Endothelial cell (in vitro differentiated cells): ENCODE results near the gene TJP3. TPM values are rescaled to one million over a fixed set of nuclear protein-coding genes. Genes with fewer than 3 reads are reported as not detected.

Experiments used
- DNase-seq: peaks from one replicate; pipeline ENCODE4 v3.0.0; 2021; ENCODE audit warnings: low spot score
- H3K27ac Mint-ChIP-seq: one replicate; pipeline ENCODE4 v1.8.0; 2021; ENCODE audit warnings: mixed read lengths, inconsistent platforms; ENCODE audit not compliant: unreplicated experiment
- H3K27me3 Mint-ChIP-seq: one replicate; pipeline ENCODE4 v1.8.0; 2021; ENCODE audit warnings: mild to moderate bottlenecking, moderate library complexity, mixed read lengths, inconsistent platforms; ENCODE audit not compliant: unreplicated experiment
- H3K36me3 Mint-ChIP-seq: one replicate; pipeline ENCODE4 v1.8.0; 2021; ENCODE audit warnings: mild to moderate bottlenecking, low read depth, mixed read lengths, inconsistent platforms; ENCODE audit not compliant: unreplicated experiment
- H3K4me1 Mint-ChIP-seq: one replicate; pipeline ENCODE4 v1.8.0; 2021; ENCODE audit warnings: mild to moderate bottlenecking, mixed read lengths, inconsistent platforms; ENCODE audit not compliant: unreplicated experiment
- H3K4me3 Mint-ChIP-seq: one replicate; pipeline ENCODE4 v1.8.0; 2021; ENCODE audit warnings: mild to moderate bottlenecking, mixed read lengths, inconsistent platforms; ENCODE audit not compliant: unreplicated experiment
- H3K9me3 Mint-ChIP-seq: one replicate; pipeline ENCODE4 v1.8.0; 2021; ENCODE audit warnings: mixed read lengths, inconsistent platforms; ENCODE audit not compliant: unreplicated experiment
- CTCF ChIP-seq: fragments of 200-600 bp; sonication (generic); IDR thresholded peaks from one replicate; pipeline ENCODE4 v1.5.0; 2021; ENCODE audit warnings: antibody characterized with exemption; ENCODE audit not compliant: unreplicated experiment
- total RNA-seq: library from RNA; stranded (reverse); fragmentation: NEBNext Ultra II Directional; extraction: Animal tissue kit (Norgen Biotek cat#: 25700); gene quantifications from one replicate; pipeline ENCODE4 v1.2.1, GENCODE V29; 2021; ENCODE audit not compliant: unreplicated experiment

TJP3 gene
- total RNA-seq, 1 donor from 2014 or later: 3.1 TPM

GRCh38 chr19:3710265-3710812 lies 2.2 kb downstream of the TJP3 start:
- DNase-seq: no peak
- Mint-ChIP-seq H3K4me1 (no peaks in the 10 kb centered on the region), H3K27me3 (peaks cover 3% of the 10 kb centered on the region), H3K4me3 (no peak overlapping the region), H3K36me3 (no peaks in the 10 kb centered on the region), H3K27ac (no peak overlapping the region), H3K9me3 (no peaks in the 10 kb centered on the region)
- TF ChIP-seq CTCF: no peak

- Mint-ChIP-seq H3K36me3 (no peaks in the 10 kb centered on the region), H3K27ac (no peak overlapping the region), H3K4me3 (no peak overlapping the region), H3K4me1 (no peaks in the 10 kb centered on the region), H3K27me3 (peaks cover 6% of the 10 kb centered on the region), H3K9me3 (no peaks in the 10 kb centered on the region)
- no peak for TF ChIP-seq CTCF
- no peak for DNase-seq
Observed at GRCh38 chr19:3712663-3713611, 4.8 kb downstream of the TJP3 start.

- TF ChIP-seq CTCF: no peak
- DNase-seq: no peak
- H3K36me3 Mint-ChIP-seq: no peaks in the 10 kb centered on the region
- H3K9me3 Mint-ChIP-seq: no peaks in the 10 kb centered on the region
- peaks cover 5% of the 10 kb centered on the region for H3K27me3 Mint-ChIP-seq
- no peak overlapping the region for H3K27ac Mint-ChIP-seq
- H3K4me3 Mint-ChIP-seq: no peak overlapping the region
- peaks cover 2% of the 10 kb centered on the region for H3K4me1 Mint-ChIP-seq
Observed at GRCh38 chr19:3716147-3716668, 8.0 kb downstream of the TJP3 start.

GRCh38 chr19:3719868-3720267 lies 11.7 kb downstream of the TJP3 start:
- H3K27ac Mint-ChIP-seq: no peak overlapping the region
- TF ChIP-seq CTCF: no peak
- DNase-seq: no peak
- H3K27me3 Mint-ChIP-seq: peaks cover 3% of the 10 kb centered on the region
- no peaks in the 10 kb centered on the region for H3K36me3 Mint-ChIP-seq
- no peaks in the 10 kb centered on the region for H3K9me3 Mint-ChIP-seq
- no peak overlapping the region for H3K4me3 Mint-ChIP-seq
- peaks cover 2% of the 10 kb centered on the region for H3K4me1 Mint-ChIP-seq

- H3K27me3 Mint-ChIP-seq: peaks cover 3% of the 10 kb centered on the region
- no peaks in the 10 kb centered on the region for H3K9me3 Mint-ChIP-seq
- H3K36me3 Mint-ChIP-seq: no peaks in the 10 kb centered on the region
- peaks cover 2% of the 10 kb centered on the region for H3K4me1 Mint-ChIP-seq
- TF ChIP-seq CTCF: no peak
- H3K27ac Mint-ChIP-seq: no peak overlapping the region
- no peak overlapping the region for H3K4me3 Mint-ChIP-seq
- no peak for DNase-seq
Observed at GRCh38 chr19:3720349-3720917, 12.2 kb downstream of the TJP3 start.
